T-helper 9 cell (primary cell): ENCODE results near the gene ACTBL2.

Source experiments
- DNase-seq: peaks from one replicate; pipeline ENCODE4 v3.0.0-alpha.2; 2020

The ACTBL2 gene

DNA sequence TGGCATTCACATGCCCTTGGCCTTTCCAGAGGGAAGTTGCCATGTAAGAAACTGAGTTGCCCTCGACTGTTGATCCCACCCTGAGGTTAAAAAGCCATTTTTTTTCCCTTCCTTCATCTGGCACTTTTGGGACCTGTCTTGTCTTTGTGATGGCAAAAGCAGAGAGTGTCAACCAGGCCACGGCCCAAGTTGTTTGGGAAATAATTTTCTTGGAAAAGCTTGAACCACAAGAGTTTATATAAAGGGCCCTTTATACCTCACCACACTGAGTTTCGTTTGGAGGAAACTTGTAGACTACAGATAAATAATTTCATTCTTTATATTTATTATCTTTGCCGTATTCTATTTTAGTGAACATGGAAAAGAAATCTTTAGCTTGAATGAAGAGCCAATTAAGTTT, 34.3 kb downstream of the ACTBL2 start:
- no peak for DNase-seq

DNA sequence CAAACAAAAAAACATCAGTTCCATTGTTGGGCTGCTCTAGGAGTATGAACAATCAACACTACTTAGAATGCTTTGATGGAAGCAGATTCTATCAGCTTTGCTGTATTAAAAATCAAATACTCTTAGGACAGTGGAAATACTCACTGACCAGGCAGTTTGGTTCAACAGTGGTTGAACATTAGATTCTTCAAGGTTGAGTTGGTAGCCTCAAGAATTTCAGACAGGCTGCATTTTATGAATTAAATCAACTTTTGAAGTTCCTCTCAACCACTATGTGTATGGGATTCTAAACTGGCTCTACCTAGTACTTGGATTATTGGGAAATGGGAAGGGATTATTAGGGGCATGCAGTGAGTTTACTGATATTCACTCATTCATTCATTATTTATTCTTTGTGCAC, 35.0 kb downstream of the ACTBL2 start:
- DNase-seq: no peak

GRCh38 chr5:57446966-57447365, 35.6 kb downstream of the ACTBL2 start:
- DNase-seq: no peak

- no peak for DNase-seq
These were observed 36.9 kb downstream of the ACTBL2 start for GRCh38 chr5:57445705-57446037.

GRCh38 chr5:57445006-57445704, 37.5 kb downstream of the ACTBL2 start:
- no peak for DNase-seq

GRCh38 chr5:57442080-57442839, 40.4 kb downstream of the ACTBL2 start:
- DNase-seq: no peak

GRCh38 chr5:57441557-57441956, 41.1 kb downstream of the ACTBL2 start:
- DNase-seq: no peak

DNA sequence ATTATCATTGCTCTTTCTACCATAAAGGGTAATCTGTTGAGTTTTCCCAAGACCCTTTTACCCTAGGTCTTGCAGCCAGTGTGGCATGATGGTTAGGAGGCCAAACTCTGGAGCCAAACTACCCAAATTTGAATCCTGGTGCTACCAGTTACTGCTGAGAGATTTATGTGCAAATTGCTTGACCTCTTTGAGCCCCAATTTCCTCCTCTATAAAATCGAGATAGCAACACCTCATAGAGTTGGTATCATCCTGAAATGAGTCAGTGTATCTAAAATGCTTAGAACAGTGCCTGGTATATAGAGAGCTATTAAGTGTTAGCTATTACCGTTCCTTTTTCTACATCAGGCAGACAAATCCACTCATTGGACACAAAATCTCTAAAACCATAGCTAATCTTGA, 43.0 kb downstream of the ACTBL2 start:
- DNase-seq: no peak

DNA sequence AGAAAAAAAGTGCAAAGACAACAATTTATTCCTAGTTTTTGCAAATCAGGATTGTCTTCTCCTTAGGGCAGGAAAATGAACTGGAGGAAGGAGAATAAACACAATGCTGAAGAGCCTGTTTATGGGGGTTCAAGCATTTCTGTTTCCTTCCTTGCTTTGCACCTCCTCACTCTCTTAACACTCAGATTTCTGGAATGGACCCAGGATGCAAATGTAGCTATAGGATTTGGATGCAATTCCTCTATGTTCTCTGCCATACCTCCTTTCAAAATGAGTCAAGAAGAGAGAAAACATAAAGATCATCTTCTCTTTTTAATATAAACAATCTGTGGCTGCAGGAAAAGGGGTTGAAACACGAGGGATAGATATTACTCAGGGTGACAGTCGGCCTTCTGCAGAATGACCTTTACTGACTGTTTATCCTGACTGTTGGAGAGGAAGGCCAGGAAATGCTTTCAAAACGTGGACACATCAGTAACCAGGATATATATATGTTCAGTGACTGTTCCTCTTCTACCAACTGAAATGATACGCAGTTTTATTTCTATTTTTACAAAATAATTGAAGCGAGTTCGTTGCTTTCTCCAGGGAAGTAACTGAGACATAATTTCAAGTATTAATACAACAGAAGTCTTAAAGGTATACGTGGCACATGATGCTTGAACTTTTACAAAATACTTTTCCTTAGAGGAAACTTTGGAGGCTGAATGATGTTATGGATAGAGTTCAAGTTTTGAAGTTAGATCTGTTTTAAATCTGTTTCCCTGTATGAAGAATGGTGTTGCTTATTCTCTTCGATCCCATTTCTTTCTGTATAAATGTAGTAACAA, 44.4 kb downstream of the ACTBL2 start:
- no peak for DNase-seq

GRCh38 chr5:57436586-57436985, 46.0 kb downstream of the ACTBL2 start:
- DNase-seq: no peak

DNA sequence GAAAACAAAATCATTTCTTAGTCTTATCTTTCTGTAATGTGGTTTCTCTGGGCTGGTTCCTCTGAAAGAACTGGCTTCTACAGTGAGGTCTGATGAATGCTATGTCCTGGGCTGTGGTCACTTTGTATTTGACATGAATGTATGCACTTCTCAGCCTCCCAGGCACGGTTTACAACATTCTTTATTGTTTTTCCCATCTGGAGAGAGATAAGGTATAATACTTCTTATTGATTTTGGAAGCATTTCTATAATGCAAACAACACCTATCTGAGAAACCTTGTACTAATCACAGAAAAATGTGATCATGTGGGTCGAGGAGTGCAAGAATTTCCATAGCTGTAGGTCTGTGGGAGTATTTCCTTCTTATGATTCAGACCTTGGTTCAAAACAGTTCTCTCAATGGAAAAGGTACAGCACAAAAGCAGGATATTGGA, 46.9 kb downstream of the ACTBL2 start:
- no peak for DNase-seq

DNA sequence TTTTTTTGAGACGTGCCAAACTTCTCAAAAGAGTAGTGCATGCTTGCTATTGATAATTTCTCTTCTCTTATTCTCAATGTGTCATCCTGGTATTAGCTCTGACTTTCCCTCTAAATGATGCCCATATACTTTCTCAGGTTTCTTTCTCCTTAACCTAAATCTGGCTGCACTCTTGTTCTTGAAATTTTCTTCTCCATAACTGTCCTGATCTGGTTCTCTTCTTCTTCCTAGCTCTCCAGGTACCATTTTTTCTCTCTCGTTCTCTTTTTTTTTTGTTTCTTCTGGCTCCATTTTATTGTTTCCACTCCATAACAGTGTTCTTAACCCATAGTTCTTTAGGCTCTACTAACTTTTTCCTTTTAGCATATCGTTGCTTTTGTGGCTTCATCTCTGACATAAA, 47.9 kb downstream of the ACTBL2 start:
- no peak for DNase-seq

GRCh38 chr5:57434227-57434640, 48.4 kb downstream of the ACTBL2 start:
- DNase-seq: no peak

DNA sequence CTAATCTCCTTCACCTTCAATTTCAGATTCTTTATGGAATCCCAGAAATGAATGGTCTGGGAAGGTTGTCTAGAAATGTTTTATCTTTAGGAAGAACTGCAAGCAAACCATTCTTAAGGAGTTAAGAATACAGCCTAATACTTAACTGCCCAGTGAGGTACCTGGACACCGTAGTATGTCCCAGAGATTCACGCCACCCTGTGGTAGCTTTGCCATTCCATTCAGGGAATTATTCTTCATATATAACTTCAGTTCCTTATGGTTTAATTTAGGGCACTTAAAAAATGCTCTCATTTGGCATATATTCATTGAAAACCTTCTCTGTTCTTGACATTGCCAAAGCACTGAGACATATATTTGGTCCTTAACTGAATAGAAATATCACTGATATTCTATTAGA, 49.7 kb downstream of the ACTBL2 start:
- DNase-seq: no peak

GRCh38 chr5:57431759-57432158, 50.9 kb downstream of the ACTBL2 start:
- no peak for DNase-seq
